ENCODE measurements around the gene WSB2. TPM values are rescaled to one million over a fixed set of nuclear protein-coding genes. Genes with fewer than 3 reads are reported as not detected.

The WSB2 gene
- total RNA-seq, 1 experiment from 2014 or later, result 112 TPM

DNA sequence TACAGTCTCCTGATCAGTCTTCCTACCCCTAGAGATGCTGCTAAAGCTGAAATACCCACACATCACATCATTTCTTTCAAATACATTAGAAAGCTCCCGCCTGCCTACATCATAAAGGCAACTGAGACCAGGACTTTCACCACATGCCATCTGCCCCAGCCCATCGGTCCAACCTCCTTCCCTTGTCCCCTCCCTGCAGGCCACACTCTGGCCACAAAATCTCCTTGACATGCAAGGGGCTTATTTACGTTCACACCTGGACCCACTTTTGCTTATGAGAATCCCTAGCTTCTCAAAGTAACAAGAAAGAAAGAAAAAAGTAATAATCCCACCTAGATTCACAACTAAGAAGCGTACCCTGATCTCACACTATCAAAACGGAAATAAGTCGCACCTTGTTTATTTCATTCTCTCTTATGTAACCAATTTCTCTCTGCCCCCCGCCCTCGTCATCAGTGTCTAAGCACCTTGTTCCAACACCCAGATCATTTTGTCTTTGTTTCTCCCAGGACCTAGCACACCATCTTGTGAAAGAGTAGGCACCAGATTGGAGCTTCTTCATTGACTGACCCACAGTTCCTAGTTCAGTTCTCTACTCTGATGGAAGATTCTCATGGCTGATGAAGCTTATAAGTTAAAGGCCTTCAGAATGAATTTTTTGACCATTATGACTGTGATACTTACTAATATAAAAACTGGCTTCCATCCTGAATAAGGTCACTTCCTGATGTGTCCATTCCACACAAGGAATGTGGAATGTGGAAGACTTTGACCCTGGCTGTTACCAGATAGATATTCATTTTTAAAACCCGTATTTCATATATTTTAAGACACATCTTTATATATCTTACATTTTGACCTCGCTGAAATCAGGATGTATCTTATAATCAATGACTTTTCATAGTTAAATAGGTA, 7.7 kb downstream of the WSB2 start:
- Mint-ChIP-seq H3K9me3 (ENCODE audit: low read depth, unreplicated experiment) (no peaks in the 10 kb centered on the region), H3K36me3 (ENCODE audit: insufficient read depth, unreplicated experiment) (peaks cover 51% of the 10 kb centered on the region), H3K27ac (ENCODE audit: unreplicated experiment) (peak overlapping the region; percentile 97), H3K4me1 (ENCODE audit: low read depth, unreplicated experiment) (peaks cover 47% of the 10 kb centered on the region), H3K27me3 (ENCODE audit: unreplicated experiment) (no peaks in the 10 kb centered on the region), H3K4me3 (ENCODE audit: low read depth, unreplicated experiment) (peak overlapping the region; percentile 48)
- no TSS peak for BruUV-seq (replicated peaks)
- DNase-seq, result no peak
- CTCF ChIA-PET, result interaction anchor here (0.5 kb wide), 1 partner anchor 440 kb away, joined by 8 read pairs; no protein-coding TSS in a partner anchor
- TF ChIP-seq, protein P1, sequence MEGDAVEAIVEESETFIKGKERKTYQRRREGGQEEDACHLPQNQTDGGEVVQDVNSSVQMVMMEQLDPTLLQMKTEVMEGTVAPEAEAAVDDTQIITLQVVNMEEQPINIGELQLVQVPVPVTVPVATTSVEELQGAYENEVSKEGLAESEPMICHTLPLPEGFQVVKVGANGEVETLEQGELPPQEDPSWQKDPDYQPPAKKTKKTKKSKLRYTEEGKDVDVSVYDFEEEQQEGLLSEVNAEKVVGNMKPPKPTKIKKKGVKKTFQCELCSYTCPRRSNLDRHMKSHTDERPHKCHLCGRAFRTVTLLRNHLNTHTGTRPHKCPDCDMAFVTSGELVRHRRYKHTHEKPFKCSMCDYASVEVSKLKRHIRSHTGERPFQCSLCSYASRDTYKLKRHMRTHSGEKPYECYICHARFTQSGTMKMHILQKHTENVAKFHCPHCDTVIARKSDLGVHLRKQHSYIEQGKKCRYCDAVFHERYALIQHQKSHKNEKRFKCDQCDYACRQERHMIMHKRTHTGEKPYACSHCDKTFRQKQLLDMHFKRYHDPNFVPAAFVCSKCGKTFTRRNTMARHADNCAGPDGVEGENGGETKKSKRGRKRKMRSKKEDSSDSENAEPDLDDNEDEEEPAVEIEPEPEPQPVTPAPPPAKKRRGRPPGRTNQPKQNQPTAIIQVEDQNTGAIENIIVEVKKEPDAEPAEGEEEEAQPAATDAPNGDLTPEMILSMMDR (IDR thresholded peaks at IDR 0.05; ENCODE audit: unreplicated experiment), result no peak
- intact Hi-C loops (cut with micrococcal nuclease; ENCODE audit: unreplicated experiment), result loop anchor here (10.0 kb wide), 1 partner anchor 321 kb away; the partner anchor contains the start of genes SUDS3 and TAOK3

DNA sequence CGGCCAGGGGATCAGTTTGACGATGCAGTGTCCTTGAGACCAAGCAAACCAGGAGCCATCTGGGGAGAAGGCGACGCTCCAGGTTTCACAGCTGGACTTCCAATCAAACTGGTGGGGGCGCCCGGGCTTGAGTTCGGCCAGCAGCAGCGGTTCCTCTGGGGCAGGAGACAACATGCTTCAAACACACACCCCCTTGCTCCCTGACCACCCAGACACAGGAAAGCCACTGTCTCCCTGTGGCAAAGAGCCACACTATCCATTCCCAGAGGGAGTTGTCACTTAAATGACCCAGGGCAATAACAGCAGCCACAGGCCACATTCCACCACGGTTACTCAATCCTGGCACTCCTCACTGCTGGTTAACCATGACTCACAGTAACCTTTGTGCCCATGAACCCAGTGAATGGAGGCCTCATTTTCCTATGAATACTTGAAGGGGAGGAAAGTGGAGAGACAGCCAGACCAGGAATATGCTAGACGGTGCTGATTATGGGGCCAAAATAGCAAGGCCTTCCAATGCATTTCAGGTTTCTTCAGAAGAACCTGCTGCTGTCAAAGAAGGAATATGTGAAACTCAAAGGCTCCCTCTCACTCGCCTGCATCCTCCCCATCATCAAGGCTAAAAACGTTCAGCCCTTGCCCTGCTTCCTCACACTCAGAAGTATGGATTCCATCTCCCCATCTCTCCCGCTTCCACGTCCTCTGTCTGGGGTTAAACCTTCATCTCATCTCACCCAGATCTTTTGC, 8.5 kb downstream of the WSB2 start:
- CTCF ChIA-PET, result no interaction called here
- Mint-ChIP-seq H3K36me3 (ENCODE audit: insufficient read depth, unreplicated experiment) (peaks cover 48% of the 10 kb centered on the region), H3K4me1 (ENCODE audit: low read depth, unreplicated experiment) (peaks cover 47% of the 10 kb centered on the region), H3K27ac (ENCODE audit: unreplicated experiment) (peak overlapping the region; percentile 97), H3K9me3 (ENCODE audit: low read depth, unreplicated experiment) (no peaks in the 10 kb centered on the region), H3K27me3 (ENCODE audit: unreplicated experiment) (no peaks in the 10 kb centered on the region), H3K4me3 (ENCODE audit: low read depth, unreplicated experiment) (peak overlapping the region; percentile 48)
- no TSS peak for BruUV-seq (replicated peaks)
- DNase-seq, result peak; percentile 90
- TF ChIP-seq, protein P1 (IDR thresholded peaks at IDR 0.05; ENCODE audit: unreplicated experiment), result no peak
- intact Hi-C loops (cut with micrococcal nuclease; ENCODE audit: unreplicated experiment), result loop anchor here (1.0 to 10.0 kb wide), 2 partner anchors 10 to 322 kb away; partner anchors contain the start of genes SUDS3 and TAOK3

DNA sequence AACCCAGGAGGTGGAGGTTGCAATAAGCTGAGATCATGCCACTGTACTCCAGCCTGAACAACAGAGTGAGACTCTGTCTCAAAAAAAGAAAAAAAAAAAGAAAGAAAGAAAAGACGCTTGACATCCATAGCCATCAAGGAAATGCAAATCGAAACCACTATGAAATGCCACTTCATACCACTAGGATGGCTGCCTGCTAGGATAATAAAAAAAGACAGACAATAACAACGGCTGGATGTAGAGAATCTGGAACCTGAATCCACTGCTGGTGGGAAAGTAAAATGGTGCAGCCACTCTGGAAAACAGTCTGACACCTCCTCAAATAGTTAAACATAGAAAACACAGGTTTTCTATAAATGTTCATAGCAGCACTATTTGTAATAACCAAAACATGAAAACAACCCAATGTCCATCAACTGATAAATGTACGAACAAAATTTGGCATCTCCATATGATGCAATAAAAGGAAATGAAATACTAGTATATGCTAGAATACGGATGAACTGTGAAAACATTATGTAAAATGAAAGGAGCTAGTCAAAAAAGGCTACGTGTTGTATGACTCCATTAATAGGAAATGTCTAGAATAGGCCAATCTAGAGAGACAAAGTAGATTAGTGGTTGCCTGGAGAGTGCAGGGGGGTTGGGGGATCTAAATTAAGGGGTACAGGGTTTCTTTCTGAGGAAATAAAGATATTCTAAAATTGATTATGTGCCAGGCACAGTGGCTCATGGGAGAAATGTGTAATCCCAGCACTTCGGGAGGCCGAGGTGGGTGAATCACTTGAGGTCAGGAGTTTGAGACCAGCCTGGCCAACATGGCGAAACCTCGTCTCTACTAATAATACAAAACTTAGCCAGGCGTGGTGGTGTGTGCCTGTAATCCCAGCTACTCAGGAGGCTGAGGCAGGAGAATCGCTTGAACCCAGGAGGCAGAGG, 9.7 kb downstream of the WSB2 start:
- Mint-ChIP-seq H3K4me1 (ENCODE audit: low read depth, unreplicated experiment) (peaks cover 42% of the 10 kb centered on the region), H3K27ac (ENCODE audit: unreplicated experiment) (peak overlapping the region; percentile 57), H3K9me3 (ENCODE audit: low read depth, unreplicated experiment) (no peaks in the 10 kb centered on the region), H3K36me3 (ENCODE audit: insufficient read depth, unreplicated experiment) (peaks cover 48% of the 10 kb centered on the region), H3K27me3 (ENCODE audit: unreplicated experiment) (no peaks in the 10 kb centered on the region), H3K4me3 (ENCODE audit: low read depth, unreplicated experiment) (no peak overlapping the region)
- DNase-seq, result no peak
- CTCF ChIA-PET, result no interaction called here
- BruUV-seq (replicated peaks), result no TSS peak
- intact Hi-C loops (cut with micrococcal nuclease; ENCODE audit: unreplicated experiment), result loop anchor here (10.0 kb wide), 1 partner anchor 324 kb away; the partner anchor contains the start of genes SUDS3 and TAOK3
- TF ChIP-seq, protein P1 (IDR thresholded peaks at IDR 0.05; ENCODE audit: unreplicated experiment), result no peak

DNA sequence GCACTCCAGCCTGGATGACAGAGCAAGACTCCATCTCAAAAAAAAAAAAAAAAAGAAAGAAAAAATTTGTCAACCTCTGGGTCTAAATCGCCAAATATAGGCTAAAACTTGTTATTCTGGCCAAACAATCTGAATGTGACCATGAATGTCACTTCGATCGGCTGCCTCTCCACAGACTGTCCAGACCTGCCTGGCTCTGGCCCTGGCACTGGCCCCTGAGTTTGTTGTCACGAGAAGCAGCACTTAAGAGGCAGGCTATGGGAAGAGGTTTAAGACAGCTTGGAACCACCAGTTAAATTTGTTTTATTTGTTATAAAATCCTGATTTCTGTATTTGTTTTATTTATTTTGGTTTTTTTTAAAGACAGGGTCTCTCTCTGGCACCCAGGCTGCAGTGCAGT, 14.5 kb downstream of the WSB2 start:
- Mint-ChIP-seq H3K36me3 (ENCODE audit: insufficient read depth, unreplicated experiment) (peaks cover 69% of the 10 kb centered on the region), H3K4me1 (ENCODE audit: low read depth, unreplicated experiment) (peaks cover 10% of the 10 kb centered on the region), H3K27me3 (ENCODE audit: unreplicated experiment) (no peaks in the 10 kb centered on the region), H3K27ac (ENCODE audit: unreplicated experiment) (no peak overlapping the region), H3K4me3 (ENCODE audit: low read depth, unreplicated experiment) (no peak overlapping the region), H3K9me3 (ENCODE audit: low read depth, unreplicated experiment) (no peaks in the 10 kb centered on the region)
- no TSS peak for BruUV-seq (replicated peaks)
- CTCF ChIA-PET, result no interaction called here
- no peak for DNase-seq
- TF ChIP-seq, protein P1 (IDR thresholded peaks at IDR 0.05; ENCODE audit: unreplicated experiment), result no peak
- intact Hi-C loops (cut with micrococcal nuclease; ENCODE audit: unreplicated experiment), result no loop called here

Data from Calu3 (cell line).